ENCODE results near the gene PIRT.

PIRT gene

GRCh38 chr17:10827898-10828552 is 9.9 kb downstream of the PIRT start:
- in situ Hi-C loops (cut with MboI; ENCODE audit: low sequenced_read_pairs, unreplicated experiment): no loop called here
- DNase-seq (ENCODE audit: low spot score): no peak
- TF ChIP-seq CTCF (IDR thresholded peaks at IDR 0.05; ENCODE audit: borderline replicate concordance, control extremely low read depth, extremely low read depth, insufficient read depth, missing control alignments): no peak

GRCh38 chr17:10824874-10825273 is 13.0 kb downstream of the PIRT start:
- no peak for DNase-seq (ENCODE audit: low spot score)
- in situ Hi-C loops (cut with MboI; ENCODE audit: low sequenced_read_pairs, unreplicated experiment): no loop called here
- TF ChIP-seq CTCF (IDR thresholded peaks at IDR 0.05; ENCODE audit: borderline replicate concordance, control extremely low read depth, extremely low read depth, insufficient read depth, missing control alignments): no peak

- in situ Hi-C loops (cut with MboI; ENCODE audit: low sequenced_read_pairs, unreplicated experiment): no loop called here
- DNase-seq (ENCODE audit: low spot score): no peak
- no peak for TF ChIP-seq CTCF (IDR thresholded peaks at IDR 0.05; ENCODE audit: borderline replicate concordance, control extremely low read depth, extremely low read depth, insufficient read depth, missing control alignments)
Observed at GRCh38 chr17:10821770-10822169, 16.1 kb downstream of the PIRT start.

- no peak for DNase-seq (ENCODE audit: low spot score)
- in situ Hi-C loops (cut with MboI; ENCODE audit: low sequenced_read_pairs, unreplicated experiment): no loop called here
- TF ChIP-seq CTCF (IDR thresholded peaks at IDR 0.05; ENCODE audit: borderline replicate concordance, control extremely low read depth, extremely low read depth, insufficient read depth, missing control alignments): no peak
Observed at GRCh38 chr17:10821054-10821453, 16.8 kb downstream of the PIRT start.

GRCh38 chr17:10815319-10815718 is 22.6 kb downstream of the PIRT start:
- TF ChIP-seq CTCF (IDR thresholded peaks at IDR 0.05; ENCODE audit: borderline replicate concordance, control extremely low read depth, extremely low read depth, insufficient read depth, missing control alignments): no peak
- DNase-seq (ENCODE audit: low spot score): no peak
- in situ Hi-C loops (cut with MboI; ENCODE audit: low sequenced_read_pairs, unreplicated experiment): no loop called here

GRCh38 chr17:10814075-10814474 is 23.8 kb downstream of the PIRT start:
- in situ Hi-C loops (cut with MboI; ENCODE audit: low sequenced_read_pairs, unreplicated experiment): no loop called here
- no peak for TF ChIP-seq CTCF (IDR thresholded peaks at IDR 0.05; ENCODE audit: borderline replicate concordance, control extremely low read depth, extremely low read depth, insufficient read depth, missing control alignments)
- no peak for DNase-seq (ENCODE audit: low spot score)
